Left forelimb (tissue), 1 donor: Measurements from ENCODE around the gene RBL1.
"Not testable (repeated sequence)": the region's sequence is repeated elsewhere in the genome, so short reads cannot be mapped to it uniquely, and the experiment has no call there.

Experiments
- DNase-seq: peaks from one replicate; pipeline ENCODE4 v3.0.0-alpha.2; 2018; ENCODE audit warnings: low spot score

The RBL1 gene

GRCh38 chr20:36992802-36993334 is 102.9 kb downstream of the RBL1 start:
- no peak for DNase-seq

GRCh38 chr20:36991703-36992102 is 104.1 kb downstream of the RBL1 start:
- no peak for DNase-seq

DNA sequence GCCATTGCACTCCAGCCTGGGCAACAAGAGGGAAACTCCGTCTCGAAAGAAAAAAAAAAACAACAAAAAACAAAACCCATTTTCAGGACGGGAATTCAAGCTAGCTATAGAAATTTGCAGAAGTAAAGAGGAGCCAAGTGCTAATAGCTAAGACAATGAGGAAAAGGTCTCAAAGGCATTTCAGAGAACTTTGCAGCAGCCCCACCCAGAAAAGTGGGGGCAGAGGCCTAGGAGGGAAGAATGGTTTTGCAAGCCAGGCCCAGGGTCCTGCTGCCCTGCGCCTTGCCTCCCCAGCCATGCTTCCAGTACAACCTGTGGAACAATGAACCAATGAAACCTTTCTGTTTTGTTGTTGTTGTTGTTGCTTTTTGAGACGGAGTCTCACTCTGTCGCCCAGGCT is 106.0 kb downstream of the RBL1 start:
- no peak for DNase-seq

- no peak for DNase-seq
Observed at GRCh38 chr20:36988494-36988966, 107.3 kb downstream of the RBL1 start.

DNA sequence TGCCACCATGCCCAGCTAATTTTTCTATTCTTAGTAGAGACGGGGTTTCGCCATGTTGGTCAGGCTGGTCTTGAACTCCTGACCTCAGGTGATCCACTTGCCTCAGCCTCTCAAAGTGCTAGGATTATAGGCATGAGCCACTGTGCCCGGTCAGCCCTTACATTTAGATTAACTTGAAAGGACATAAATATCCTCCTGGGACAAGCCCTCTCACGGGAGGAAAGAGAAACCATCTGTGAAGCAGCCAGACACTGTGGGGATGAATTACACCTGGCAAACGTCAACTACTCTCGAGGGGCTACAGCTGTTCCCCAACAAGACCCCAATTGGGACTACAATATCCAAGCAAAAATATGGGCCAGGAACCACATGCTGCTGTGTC is 111.5 kb downstream of the RBL1 start:
- no peak for DNase-seq

DNA sequence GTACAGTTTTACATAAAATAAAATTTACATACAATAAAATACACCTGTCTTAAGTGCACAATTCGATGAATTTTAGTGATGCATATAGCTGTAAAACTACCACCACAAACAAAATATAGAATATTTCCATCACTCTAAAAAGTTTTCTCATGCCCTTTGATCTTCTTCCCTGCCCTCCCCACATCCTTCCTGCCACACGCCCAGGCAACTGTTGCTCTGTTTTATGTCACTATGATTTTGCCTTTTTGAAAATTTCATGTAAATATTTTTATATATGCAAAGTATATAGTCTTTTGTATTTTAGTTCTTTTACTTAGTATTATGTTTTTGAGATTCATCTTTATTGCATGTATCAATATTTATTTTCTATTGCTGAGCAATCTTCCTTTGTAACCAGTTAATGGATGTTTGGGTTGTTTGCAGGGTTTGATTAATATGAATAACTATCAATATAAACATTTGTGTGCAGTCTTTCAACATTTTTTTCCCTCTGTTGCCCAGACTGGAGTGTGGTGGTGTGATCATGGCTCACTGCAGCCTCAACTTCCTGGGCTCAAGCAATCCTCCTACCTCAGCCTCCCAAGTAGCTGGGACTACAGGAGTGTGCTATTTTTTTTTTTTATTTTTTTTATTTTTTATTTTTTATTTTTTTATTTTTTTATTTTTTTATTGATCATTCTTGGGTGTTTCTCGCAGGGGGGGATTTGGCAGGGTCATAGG is 120.5 kb downstream of the RBL1 start:
- no peak for DNase-seq

GRCh38 chr20:36974660-36975059 is 121.1 kb downstream of the RBL1 start:
- DNase-seq = no peak

GRCh38 chr20:36971103-36971502 is 124.7 kb downstream of the RBL1 start:
- no peak for DNase-seq

DNA sequence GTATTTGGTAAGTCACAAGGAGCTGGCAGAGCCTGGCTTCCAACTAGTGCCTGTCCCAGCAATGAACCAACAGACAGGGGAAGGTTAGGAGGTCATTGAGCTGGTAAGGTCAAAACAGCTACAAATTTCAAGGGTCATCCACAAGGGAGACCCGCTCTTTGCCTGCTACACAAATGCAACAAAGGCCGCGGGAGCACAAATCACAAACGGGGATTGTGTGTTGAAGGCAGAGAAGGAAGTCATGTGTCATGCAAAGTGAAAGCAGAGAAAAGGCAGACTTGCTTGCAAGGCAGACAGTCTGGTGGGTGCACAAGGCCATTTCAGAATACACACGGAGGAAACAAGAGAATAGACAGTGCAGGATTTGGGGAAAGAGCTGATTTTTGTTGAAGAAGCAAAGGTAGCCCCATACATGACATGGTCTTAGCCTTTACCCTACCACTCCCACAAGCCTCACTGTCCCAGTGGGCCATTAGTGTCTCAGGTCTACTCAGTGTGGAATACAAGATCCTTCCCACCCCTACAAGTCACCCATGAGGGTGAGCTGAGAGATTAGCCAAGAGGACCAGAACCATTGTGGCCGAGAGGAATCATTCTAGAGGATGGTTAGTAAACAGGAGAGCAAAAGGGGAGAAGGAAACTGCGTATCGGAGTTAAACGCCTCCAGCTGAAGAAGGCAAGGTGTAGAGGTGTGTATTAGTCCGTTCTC is 126.2 kb downstream of the RBL1 start:
- DNase-seq = no peak

DNA sequence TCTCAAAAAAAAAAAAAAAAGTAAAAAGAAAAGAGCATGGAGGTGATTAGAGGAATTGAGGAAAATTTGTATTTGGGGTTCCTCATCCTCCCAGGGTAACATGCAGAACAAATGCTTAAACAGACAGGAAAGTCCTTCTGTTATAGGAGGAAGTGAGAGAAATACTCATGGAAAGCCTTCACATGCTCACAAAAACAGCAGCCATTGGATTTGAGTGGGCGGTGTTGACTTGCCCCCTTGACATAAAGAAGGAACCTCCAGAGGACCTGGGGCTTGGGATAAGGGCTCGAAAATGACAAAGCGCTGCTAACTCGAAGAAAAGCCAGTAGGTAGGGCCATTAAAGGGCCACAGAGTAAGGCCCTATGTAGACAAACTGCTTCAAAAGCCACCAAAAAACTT is 126.7 kb downstream of the RBL1 start:
- no peak for DNase-seq

GRCh38 chr20:36967636-36968035 is 128.2 kb downstream of the RBL1 start:
- DNase-seq = no peak

DNA sequence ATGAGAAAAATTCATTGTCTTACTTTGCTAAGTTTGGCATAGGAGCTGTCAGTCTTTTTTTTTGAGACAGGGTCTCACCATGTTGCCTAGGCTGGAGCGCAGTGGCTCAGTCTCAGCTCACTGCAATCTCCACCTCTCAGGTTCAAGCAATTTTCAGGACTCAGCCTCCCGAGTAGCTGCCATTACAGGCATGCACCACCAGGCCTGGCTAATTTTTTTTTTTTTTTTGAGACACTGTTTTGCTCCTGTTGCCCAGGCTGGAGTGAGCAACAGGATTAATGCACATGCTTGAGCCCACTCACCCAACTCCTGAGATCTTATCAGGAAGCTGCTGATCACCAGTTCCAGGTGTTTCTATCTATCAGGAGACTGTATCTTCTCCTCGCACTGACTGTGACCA is 128.8 kb downstream of the RBL1 start:
- not testable (repeated sequence) for DNase-seq

DNA sequence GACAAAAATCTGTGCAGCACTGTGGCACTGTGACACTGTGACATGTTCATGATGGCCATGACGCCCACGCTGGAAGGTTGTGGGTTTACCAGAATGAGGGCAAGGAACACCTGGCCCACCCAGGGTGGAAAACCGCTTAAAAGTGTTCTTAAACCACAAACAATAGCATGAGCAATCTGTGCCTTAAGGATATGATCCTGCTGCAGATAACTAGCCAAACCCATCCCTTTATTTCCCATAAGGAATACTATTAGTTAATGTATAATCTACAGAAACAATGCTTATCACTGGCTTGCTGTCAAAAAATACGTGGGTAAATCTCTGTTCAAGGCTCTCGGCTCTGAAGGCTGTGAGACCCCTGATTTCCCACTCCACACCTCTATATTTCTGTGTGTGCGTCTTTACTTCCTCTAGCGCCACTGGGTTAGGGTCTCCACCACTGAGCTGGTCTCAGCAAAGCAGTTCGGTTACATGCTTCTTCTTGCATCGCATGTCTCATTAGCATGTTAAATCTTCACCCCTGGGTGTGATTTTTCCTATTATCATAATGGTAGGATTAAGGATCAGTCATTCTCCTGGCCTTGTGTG is 133.3 kb downstream of the RBL1 start:
- not testable (repeated sequence) for DNase-seq

DNA sequence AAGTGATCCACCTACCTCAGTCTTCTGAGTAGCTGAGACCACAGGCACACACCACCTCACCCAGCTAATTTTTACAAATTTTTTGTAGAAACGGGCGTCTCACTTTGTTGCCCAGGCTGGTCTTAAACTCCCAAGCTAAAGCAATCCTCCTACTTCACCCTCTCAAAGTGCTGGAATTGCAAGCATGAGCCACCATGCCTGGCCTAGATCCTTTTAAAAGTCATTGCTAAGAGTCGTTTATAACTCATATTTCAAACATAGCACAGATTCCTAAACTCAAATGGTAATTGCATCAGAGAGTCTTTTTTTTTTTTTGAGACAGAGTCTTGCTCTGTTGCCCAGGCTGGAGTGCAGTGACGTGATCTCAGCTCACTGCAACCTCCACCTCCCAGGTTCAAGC is 136.6 kb downstream of the RBL1 start:
- no peak for DNase-seq

GRCh38 chr20:36957875-36958667 is 137.7 kb downstream of the RBL1 start:
- no peak for DNase-seq

GRCh38 chr20:36956674-36957073 is 139.1 kb downstream of the RBL1 start:
- no peak for DNase-seq

- DNase-seq = no peak
Observed at GRCh38 chr20:36956016-36956415, 139.8 kb downstream of the RBL1 start.

- DNase-seq = no peak
Observed at GRCh38 chr20:36951979-36952738, 143.6 kb downstream of the RBL1 start.

DNA sequence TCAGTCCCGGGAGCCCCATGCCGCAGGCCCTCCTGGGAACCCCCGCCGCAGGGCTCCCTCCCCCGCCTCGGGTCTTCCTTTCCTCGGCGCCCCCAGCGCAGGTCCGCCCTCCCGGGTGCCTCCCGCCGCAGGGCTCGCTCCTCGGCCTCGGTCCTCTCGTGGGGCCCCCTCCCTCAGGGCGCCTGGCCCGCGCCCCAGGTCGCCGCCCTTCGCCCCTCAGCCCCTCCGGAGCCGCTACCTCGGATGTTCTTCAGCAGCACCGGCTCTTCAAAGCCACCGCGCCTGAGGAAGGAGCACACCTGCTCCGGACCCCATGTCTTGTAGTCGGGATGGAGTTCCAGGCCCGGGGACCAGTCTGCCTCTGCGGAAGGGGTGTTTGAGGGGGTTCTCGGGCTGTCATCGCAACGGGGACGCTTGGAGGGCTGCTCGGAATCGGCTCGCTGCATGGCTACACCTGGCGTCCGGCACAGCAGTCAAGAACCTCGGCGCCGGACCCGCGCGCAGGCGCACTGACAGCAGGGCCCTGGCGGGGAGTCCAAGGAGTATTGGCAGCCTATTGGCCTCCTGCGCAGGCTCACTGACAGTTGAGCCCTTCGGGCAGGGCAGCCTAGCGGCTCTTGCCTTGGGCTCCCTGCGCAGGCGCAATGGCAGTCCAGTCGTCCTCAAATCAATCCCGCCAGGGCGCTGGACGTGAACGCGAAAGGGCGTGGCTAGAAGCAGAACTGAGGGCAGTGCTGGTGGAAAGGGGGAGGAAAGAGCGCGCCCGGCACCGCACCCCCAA is 144.4 kb downstream of the RBL1 start, which contains the start of gene SAMHD1:
TSS of gene SAMHD1 (minus strand) at position 511 of the 781 bp plus-strand sequence. CDS start at position 446, 65 bp downstream.
- peak; percentile 94 for DNase-seq

GRCh38 chr20:36950414-36951197 is 145.2 kb downstream of the RBL1 start:
- DNase-seq = peak; percentile 66
